KMS-11 (cell line): ENCODE measurements around the gene RPP21.

ENCODE experiments used
- H2AFZ ChIP-seq: fragments of 200-600 bp; sonication (generic); 2 replicates; pipeline ENCODE4 v1.6.1; 2016; ENCODE audit warnings: antibody characterized with exemption, mixed run types, low read depth
- H3K27ac ChIP-seq: fragments of 200-600 bp; sonication (generic); 2 replicates; pipeline ENCODE4 v1.6.1; 2016; ENCODE audit warnings: mild to moderate bottlenecking, mixed run types
- H3K27me3 ChIP-seq: fragments of 200-600 bp; sonication (generic); 2 replicates; pipeline ENCODE4 v1.6.1; 2017; ENCODE audit warnings: mild to moderate bottlenecking, low read depth, mixed run types, moderate library complexity; ENCODE audit not compliant: insufficient read depth
- H3K36me3 ChIP-seq: fragments of 200-600 bp; sonication (generic); 2 replicates; pipeline ENCODE4 v1.6.1; 2017; ENCODE audit warnings: mild to moderate bottlenecking, mixed run types; ENCODE audit not compliant: insufficient read depth
- H3K4me1 ChIP-seq: fragments of 200-600 bp; sonication (generic); 2 replicates; pipeline ENCODE4 v1.6.1; 2016; ENCODE audit warnings: mild to moderate bottlenecking, low read depth, mixed run types; ENCODE audit not compliant: poor library complexity, severe bottlenecking
- H3K4me2 ChIP-seq: fragments of 200-600 bp; sonication (generic); 2 replicates; pipeline ENCODE4 v1.7.0; 2016; ENCODE audit warnings: mild to moderate bottlenecking, mixed run types
- H3K4me3 ChIP-seq: fragments of 200-600 bp; sonication (generic); IDR thresholded peaks from 2 replicates; pipeline ENCODE4 v1.6.1; 2017; ENCODE audit warnings: low read depth, low read length, mixed read lengths; ENCODE audit not compliant: insufficient read depth
- H3K79me2 ChIP-seq: fragments of 200-600 bp; sonication (generic); 2 replicates; pipeline ENCODE4 v1.6.1; 2016; ENCODE audit warnings: low read depth, mixed run types; ENCODE audit not compliant: insufficient read depth
- H3K9ac ChIP-seq: fragments of 200-600 bp; sonication (generic); 2 replicates; pipeline ENCODE4 v1.6.1; 2016; ENCODE audit warnings: mild to moderate bottlenecking, mixed run types
- H4K20me1 ChIP-seq: fragments of 200-600 bp; sonication (generic); 2 replicates; pipeline ENCODE4 v1.6.1; 2016; ENCODE audit warnings: mild to moderate bottlenecking, mixed run types; ENCODE audit not compliant: insufficient read depth
- TF ChIP-seq, protein P1 (sequence below): fragments of 200-600 bp; sonication (generic); conservative IDR thresholded peaks from 2 replicates; pipeline ENCODE4 v1.6.1; 2017; ENCODE audit warnings: low read depth, mild to moderate bottlenecking, antibody characterized with exemption, low read length, moderate library complexity, mixed read lengths

RPP21 gene

DNA sequence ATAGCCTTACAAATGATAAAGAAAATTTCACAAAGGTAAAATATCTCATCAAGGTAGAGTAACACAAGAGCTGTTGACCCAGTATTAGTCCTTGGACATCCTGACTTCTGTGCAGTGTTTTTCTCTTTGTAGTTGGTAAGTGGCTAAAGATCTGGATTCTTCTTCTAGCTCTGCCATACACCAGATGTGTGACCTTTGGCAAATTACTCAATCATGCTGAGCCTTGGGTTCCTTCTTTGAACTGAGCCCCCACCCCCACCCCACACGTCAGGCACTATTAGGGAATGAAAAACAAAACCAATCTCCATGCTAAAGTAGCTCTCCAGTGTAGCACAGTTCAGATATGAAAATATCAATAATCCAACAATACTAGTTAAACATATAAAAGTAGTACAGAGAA is 33.3 kb upstream of the RPP21 start:
- Histone ChIP-seq H3K79me2 (peaks cover 17% of the 10 kb centered on the region; the same call in 1 of the 2 replicates), H3K4me3 (no peak overlapping the region)

DNA sequence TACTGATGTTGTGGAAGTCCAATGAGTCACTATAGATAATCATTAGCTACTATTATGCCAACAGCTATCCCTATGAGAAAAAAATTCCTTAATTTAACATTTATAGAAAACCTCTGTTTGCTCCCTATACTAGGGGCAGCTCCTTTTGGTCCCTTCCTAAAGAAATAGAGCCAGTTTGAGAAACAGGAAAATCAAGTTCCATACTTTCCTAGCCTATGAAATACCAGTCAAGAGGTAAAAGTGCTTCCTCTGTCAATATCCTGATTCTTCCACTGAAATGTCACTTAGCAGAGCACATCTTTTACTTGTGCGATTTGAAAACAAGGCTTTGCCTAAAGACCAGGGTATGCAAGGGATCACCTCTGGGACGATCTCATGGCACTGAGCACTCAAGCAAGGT is 32.7 kb upstream of the RPP21 start:
- H2AFZ ChIP-seq = no peak overlapping the region
- no peak overlapping the region for H3K27ac ChIP-seq
- no peaks in the 10 kb centered on the region for H4K20me1 ChIP-seq
- H3K4me2 ChIP-seq = no peak overlapping the region
- no peak overlapping the region for H3K4me3 ChIP-seq
- no peak overlapping the region for H3K9ac ChIP-seq
- TF ChIP-seq, protein P1, sequence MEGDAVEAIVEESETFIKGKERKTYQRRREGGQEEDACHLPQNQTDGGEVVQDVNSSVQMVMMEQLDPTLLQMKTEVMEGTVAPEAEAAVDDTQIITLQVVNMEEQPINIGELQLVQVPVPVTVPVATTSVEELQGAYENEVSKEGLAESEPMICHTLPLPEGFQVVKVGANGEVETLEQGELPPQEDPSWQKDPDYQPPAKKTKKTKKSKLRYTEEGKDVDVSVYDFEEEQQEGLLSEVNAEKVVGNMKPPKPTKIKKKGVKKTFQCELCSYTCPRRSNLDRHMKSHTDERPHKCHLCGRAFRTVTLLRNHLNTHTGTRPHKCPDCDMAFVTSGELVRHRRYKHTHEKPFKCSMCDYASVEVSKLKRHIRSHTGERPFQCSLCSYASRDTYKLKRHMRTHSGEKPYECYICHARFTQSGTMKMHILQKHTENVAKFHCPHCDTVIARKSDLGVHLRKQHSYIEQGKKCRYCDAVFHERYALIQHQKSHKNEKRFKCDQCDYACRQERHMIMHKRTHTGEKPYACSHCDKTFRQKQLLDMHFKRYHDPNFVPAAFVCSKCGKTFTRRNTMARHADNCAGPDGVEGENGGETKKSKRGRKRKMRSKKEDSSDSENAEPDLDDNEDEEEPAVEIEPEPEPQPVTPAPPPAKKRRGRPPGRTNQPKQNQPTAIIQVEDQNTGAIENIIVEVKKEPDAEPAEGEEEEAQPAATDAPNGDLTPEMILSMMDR = no peak
- H3K79me2 ChIP-seq = peaks cover 17% of the 10 kb centered on the region; the same call in 1 of the 2 replicates
- no peaks in the 10 kb centered on the region for H3K4me1 ChIP-seq
- no peaks in the 10 kb centered on the region for H3K36me3 ChIP-seq
- H3K27me3 ChIP-seq = no peaks in the 10 kb centered on the region

More for the DNA sequence above, 33.3 kb upstream of the RPP21 start:
- Histone ChIP-seq H3K27me3 (no peaks in the 10 kb centered on the region), H3K27ac (no peak overlapping the region), H3K9ac (no peak overlapping the region), H3K4me1 (no peaks in the 10 kb centered on the region), H3K4me2 (no peak overlapping the region), H2AFZ (no peak overlapping the region), H3K36me3 (no peaks in the 10 kb centered on the region), H4K20me1 (no peaks in the 10 kb centered on the region)
- TF ChIP-seq, protein P1 = no peak

DNA sequence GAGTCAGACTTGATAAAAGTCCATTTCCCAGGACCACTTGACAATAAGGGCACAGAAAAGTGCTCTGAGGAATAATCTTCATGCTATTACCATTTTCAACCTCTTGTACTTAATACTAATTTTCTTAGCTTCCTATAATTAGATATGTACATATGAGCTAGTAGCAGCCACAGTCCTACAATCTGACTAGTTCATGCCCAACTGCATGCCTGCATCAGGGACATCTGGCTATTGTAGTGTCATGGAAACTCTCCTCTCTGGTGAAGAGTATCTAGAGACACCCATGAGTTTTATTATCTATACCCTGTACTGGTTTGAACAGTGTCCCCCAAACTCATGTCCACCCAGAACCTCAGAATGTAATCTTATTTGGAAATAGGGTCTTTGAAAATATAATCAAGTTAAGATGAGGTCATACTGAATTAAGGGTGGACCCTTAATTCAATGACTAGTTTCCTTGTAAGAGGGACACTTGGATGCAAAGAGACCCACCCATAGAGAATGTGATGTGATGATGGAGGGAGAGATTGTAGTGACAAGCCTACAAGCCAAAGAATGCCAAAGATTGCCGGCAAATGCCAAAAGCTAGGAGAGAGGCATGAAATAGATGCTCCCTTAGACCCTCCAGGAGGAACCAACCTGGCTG is 32.2 kb upstream of the RPP21 start:
- Histone ChIP-seq H3K27ac (no peak overlapping the region), H3K4me2 (no peak overlapping the region), H3K4me3 (no peak overlapping the region), H3K79me2 (peaks cover 23% of the 10 kb centered on the region; the same call in 1 of the 2 replicates), H4K20me1 (no peaks in the 10 kb centered on the region), H2AFZ (no peak overlapping the region), H3K36me3 (no peaks in the 10 kb centered on the region), H3K9ac (no peak overlapping the region), H3K27me3 (no peaks in the 10 kb centered on the region), H3K4me1 (no peaks in the 10 kb centered on the region)
- TF ChIP-seq, protein P1 = no peak

DNA sequence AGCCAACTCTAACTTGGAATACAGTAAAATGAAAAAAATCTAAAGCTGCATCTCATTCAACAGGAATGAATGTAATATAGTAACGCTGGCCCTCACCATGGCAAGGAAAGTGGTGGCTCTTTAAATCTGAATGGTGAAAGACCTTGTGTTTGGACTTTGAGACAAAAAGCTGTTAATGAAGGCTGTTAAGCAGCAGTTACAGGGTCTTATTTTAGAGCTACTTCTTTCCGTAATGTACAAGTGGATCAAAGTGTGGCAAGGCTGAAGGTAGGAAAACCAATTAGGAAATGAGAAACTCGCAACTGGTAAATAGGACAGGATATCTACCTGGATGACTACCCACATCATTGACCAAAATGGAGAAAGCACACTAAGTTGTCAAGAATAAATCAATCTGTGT is 29.8 kb upstream of the RPP21 start:
- Histone ChIP-seq H3K4me1 (no peaks in the 10 kb centered on the region), H3K9ac (no peak overlapping the region), H3K79me2 (peaks cover 41% of the 10 kb centered on the region), H4K20me1 (no peaks in the 10 kb centered on the region; the same call in 1 of the 2 replicates), H3K27ac (no peak overlapping the region), H2AFZ (no peak overlapping the region), H3K27me3 (no peaks in the 10 kb centered on the region), H3K4me3 (no peak overlapping the region), H3K4me2 (no peak overlapping the region), H3K36me3 (no peaks in the 10 kb centered on the region)
- TF ChIP-seq, protein P1 = no peak
